Mesothelial cell of epicardium (in vitro differentiated cells): ENCODE results near the gene MYL5. TPM values are rescaled to one million over a fixed set of nuclear protein-coding genes. Genes with fewer than 3 reads are reported as not detected.

Experiments
- DNase-seq, 2 experiments: peaks; one replicate each; pipeline ENCODE4 v3.0.0; 2021; ENCODE audit warnings: low spot score in 2 of 2; ENCODE audit not compliant: unreplicated experiment in 2 of 2
- H3K27ac Mint-ChIP-seq: 2 replicates; pipeline ENCODE4 v1.8.0; 2021; ENCODE audit warnings: mixed read lengths
- H3K27me3 Mint-ChIP-seq: 2 replicates; pipeline ENCODE4 v1.8.0; 2021; ENCODE audit warnings: low read depth, mixed read lengths
- H3K36me3 Mint-ChIP-seq: 2 replicates; pipeline ENCODE4 v1.8.0; 2021; ENCODE audit warnings: mixed read lengths
- H3K4me1 Mint-ChIP-seq: 2 replicates; pipeline ENCODE4 v1.8.0; 2021; ENCODE audit warnings: mixed read lengths
- H3K4me3 Mint-ChIP-seq: 2 replicates; pipeline ENCODE4 v1.8.0; 2021; ENCODE audit warnings: mild to moderate bottlenecking, moderate library complexity, mixed read lengths
- H3K9me3 Mint-ChIP-seq: 2 replicates; pipeline ENCODE4 v1.8.0; 2021; ENCODE audit warnings: mixed read lengths
- CTCF ChIP-seq: fragments of 200-600 bp; sonication (generic); IDR thresholded peaks from one replicate; pipeline ENCODE4 v1.5.0; 2021; ENCODE audit warnings: antibody characterized with exemption; ENCODE audit not compliant: unreplicated experiment
- total RNA-seq: library from RNA; stranded (reverse); gene quantifications from 3 replicates; pipeline ENCODE4 v1.2.1, GENCODE V29; 2021

Gene MYL5
- total RNA-seq, 1 donor from 2014 or later, result 32.1 TPM

GRCh38 chr4:708631-708933, 34.2 kb downstream of the MYL5 start:
- Mint-ChIP-seq H3K36me3 (peaks cover 24% of the 10 kb centered on the region), H3K9me3 (no peaks in the 10 kb centered on the region), H3K27me3 (no peaks in the 10 kb centered on the region), H3K27ac (peak overlapping the region; percentile 25), H3K4me3 (peak overlapping the region; percentile 37), H3K4me1 (peaks cover 23% of the 10 kb centered on the region)
- TF ChIP-seq CTCF, result no peak
- no peak for DNase-seq

GRCh38 chr4:709348-709747, 35.0 kb downstream of the MYL5 start:
- Mint-ChIP-seq H3K4me3 (peak overlapping the region; percentile 26), H3K4me1 (peaks cover 23% of the 10 kb centered on the region), H3K9me3 (no peaks in the 10 kb centered on the region), H3K27ac (no peak overlapping the region), H3K27me3 (no peaks in the 10 kb centered on the region), H3K36me3 (peaks cover 25% of the 10 kb centered on the region)
- DNase-seq, result no peak
- no peak for TF ChIP-seq CTCF

DNA sequence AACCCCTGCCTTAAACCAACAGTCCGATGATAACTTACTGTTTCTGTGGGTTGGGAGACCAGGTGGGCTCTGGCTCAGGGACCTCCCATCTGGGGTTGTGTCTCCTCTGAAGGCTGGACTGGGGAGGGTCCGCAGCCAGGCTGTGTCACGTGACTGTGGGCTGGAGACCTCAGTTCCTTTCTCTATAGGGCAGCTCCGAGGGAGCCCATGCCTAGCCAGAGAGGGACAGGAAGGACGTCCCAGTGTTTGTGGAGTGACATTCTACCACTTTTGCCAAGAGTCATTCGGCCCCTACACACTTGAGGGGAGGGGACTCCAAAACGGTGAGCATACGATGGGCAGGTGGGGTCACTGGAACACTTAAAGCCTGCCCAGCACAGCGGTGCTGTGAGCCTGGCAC, 35.8 kb downstream of the MYL5 start:
- Mint-ChIP-seq H3K4me3 (peak overlapping the region; percentile 26), H3K9me3 (no peaks in the 10 kb centered on the region), H3K36me3 (peaks cover 28% of the 10 kb centered on the region), H3K4me1 (peaks cover 23% of the 10 kb centered on the region), H3K27ac (no peak overlapping the region), H3K27me3 (no peaks in the 10 kb centered on the region)
- no peak for DNase-seq
- no peak for TF ChIP-seq CTCF

GRCh38 chr4:710916-711315, 36.6 kb downstream of the MYL5 start:
- H3K4me3 Mint-ChIP-seq, result no peak overlapping the region
- H3K27me3 Mint-ChIP-seq, result no peaks in the 10 kb centered on the region
- H3K27ac Mint-ChIP-seq, result peak overlapping the region; percentile 43

DNA sequence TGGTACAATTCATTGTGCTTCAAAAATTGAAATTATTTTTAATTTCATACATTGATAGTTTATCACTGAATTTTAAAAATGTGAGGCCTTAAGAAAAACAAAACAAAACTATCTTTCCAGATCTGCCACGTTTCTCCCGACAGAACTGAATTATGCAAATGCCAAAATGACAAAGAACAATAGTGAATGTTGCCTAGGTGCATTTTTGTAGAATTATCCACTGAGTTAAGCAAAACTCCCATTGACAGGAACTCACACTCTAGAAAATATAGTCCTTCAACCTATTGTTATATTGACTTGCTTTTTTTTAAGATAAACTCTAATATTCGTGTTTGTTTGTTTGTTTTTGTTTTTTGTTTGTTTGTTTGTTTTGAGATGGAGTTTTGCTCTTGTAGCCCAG, 37.8 kb downstream of the MYL5 start:
- TF ChIP-seq CTCF, result no peak
- no peaks in the 10 kb centered on the region for H3K27me3 Mint-ChIP-seq
- no peak overlapping the region for H3K4me3 Mint-ChIP-seq
- H3K9me3 Mint-ChIP-seq, result no peaks in the 10 kb centered on the region
- no peak for DNase-seq
- no peak overlapping the region for H3K27ac Mint-ChIP-seq
- H3K4me1 Mint-ChIP-seq, result peaks cover 21% of the 10 kb centered on the region
- peaks cover 28% of the 10 kb centered on the region for H3K36me3 Mint-ChIP-seq

More at GRCh38 chr4:710916-711315, 36.6 kb downstream of the MYL5 start:
- Mint-ChIP-seq H3K4me1 (peaks cover 23% of the 10 kb centered on the region), H3K36me3 (peaks cover 28% of the 10 kb centered on the region), H3K9me3 (no peaks in the 10 kb centered on the region)
- TF ChIP-seq CTCF, result no peak
- no peak for DNase-seq
